ENCODE data around the gene JMJD8.
A peak's percentile ranks its signal among the peaks of the same experiment; 100 is the strongest.

The JMJD8 gene

GRCh38 chr16:721765-722540 is 37.8 kb upstream of the JMJD8 start:
- no peak for DNase-seq

GRCh38 chr16:720990-721764 is 37.0 kb upstream of the JMJD8 start, which contains the start of gene ANTKMT:
TSS of gene ANTKMT (plus strand) at chr16:721146. CDS start at chr16:721275, 129 bp downstream.
- peak; percentile 84 for DNase-seq

GRCh38 chr16:720447-720989 is 36.4 kb upstream of the JMJD8 start:
- DNase-seq, result no peak

GRCh38 chr16:719815-720446 is 35.8 kb upstream of the JMJD8 start:
- DNase-seq, result no peak

GRCh38 chr16:718922-719321 is 34.8 kb upstream of the JMJD8 start:
- no peak for DNase-seq

- no peak for DNase-seq
These were observed 34.3 kb upstream of the JMJD8 start for GRCh38 chr16:718389-718788.

GRCh38 chr16:717450-718245 is 33.5 kb upstream of the JMJD8 start:
- DNase-seq, result no peak

- DNase-seq, result no peak
These were observed 32.7 kb upstream of the JMJD8 start for GRCh38 chr16:716768-717325.

- DNase-seq, result no peak
These were observed 32.0 kb upstream of the JMJD8 start for GRCh38 chr16:716200-716568.

GRCh38 chr16:715477-716199 is 31.5 kb upstream of the JMJD8 start:
- DNase-seq, result no peak

GRCh38 chr16:714558-715476 is 30.7 kb upstream of the JMJD8 start, which contains the start of gene METRN:
TSS of gene METRN (plus strand) at chr16:715118. CDS start at chr16:715290, 172 bp downstream.
- DNase-seq, result peak; percentile 84

- no peak for DNase-seq
These were observed 29.9 kb upstream of the JMJD8 start for GRCh38 chr16:714079-714478.

GRCh38 chr16:712740-713250 is 28.7 kb upstream of the JMJD8 start:
- peak; percentile 31 for DNase-seq

GRCh38 chr16:711548-712320 is 27.6 kb upstream of the JMJD8 start:
- peak; percentile 75 for DNase-seq

- no peak for DNase-seq
These were observed 26.9 kb upstream of the JMJD8 start for GRCh38 chr16:711084-711483.

GRCh38 chr16:710500-711075 is 26.5 kb upstream of the JMJD8 start:
- DNase-seq, result no peak

- DNase-seq, result no peak
These were observed 25.7 kb upstream of the JMJD8 start for GRCh38 chr16:709566-710499.

GRCh38 chr16:708959-709358 is 24.8 kb upstream of the JMJD8 start:
- DNase-seq, result no peak

Data from CD4-positive, alpha-beta T cell treated with Interferon gamma for 1 hour (primary cell).